C1 segment of cervical spinal cord (tissue), 14 donors: ENCODE data around the gene TRPM1.

Source experiments
- DNase-seq, 14 donors: peaks; one replicate each; lab custom pipeline; 2025; lab: John Stamatoyannopoulos, UW

TRPM1 gene

GRCh38 chr15:30978328-30978727, 123.2 kb downstream of the TRPM1 start:
- DNase-seq, result no peak

GRCh38 chr15:30974112-30974511, 127.4 kb downstream of the TRPM1 start:
- DNase-seq, result no peak

GRCh38 chr15:30973379-30973778, 128.1 kb downstream of the TRPM1 start:
- peak in 3 of 14 donors; percentile 24 to 41 (median 36) for DNase-seq

- DNase-seq, result no peak
Measured at GRCh38 chr15:30969724-30970123, 131.8 kb downstream of the TRPM1 start.

- no peak for DNase-seq
Measured at GRCh38 chr15:30963681-30964080, 137.8 kb downstream of the TRPM1 start.

- no peak for DNase-seq
Measured at GRCh38 chr15:30962659-30963058, 138.9 kb downstream of the TRPM1 start.

- DNase-seq, result peak in 2 of 14 donors; percentile 30 to 92
Measured at GRCh38 chr15:30962079-30962478, 139.4 kb downstream of the TRPM1 start.

GRCh38 chr15:30958219-30958618, 143.3 kb downstream of the TRPM1 start:
- no peak for DNase-seq

GRCh38 chr15:30956216-30957124, 145.1 kb downstream of the TRPM1 start:
- DNase-seq, result no peak

- DNase-seq, result no peak
Measured at GRCh38 chr15:30954674-30955073, 146.9 kb downstream of the TRPM1 start.

- DNase-seq, result no peak
Measured at GRCh38 chr15:30953731-30954378, 147.7 kb downstream of the TRPM1 start.

GRCh38 chr15:30953183-30953582, 148.3 kb downstream of the TRPM1 start:
- no peak for DNase-seq
